GM21723 (cell line): Measurements from ENCODE around the gene DMTF1.
A peak's percentile ranks its signal among the peaks of the same experiment; 100 is the strongest.
"Not testable (repeated sequence)": the region's sequence is repeated elsewhere in the genome, so short reads cannot be mapped to it uniquely, and the experiment has no call there.

Experiments
- ATAC-seq: cut with Tn5 transposase; IDR thresholded peaks from one replicate; pipeline ENCODE4 v1.9.1; 2021; ENCODE audit warnings: mild to moderate bottlenecking, moderate library complexity; ENCODE audit not compliant: unreplicated experiment

Gene DMTF1

DNA sequence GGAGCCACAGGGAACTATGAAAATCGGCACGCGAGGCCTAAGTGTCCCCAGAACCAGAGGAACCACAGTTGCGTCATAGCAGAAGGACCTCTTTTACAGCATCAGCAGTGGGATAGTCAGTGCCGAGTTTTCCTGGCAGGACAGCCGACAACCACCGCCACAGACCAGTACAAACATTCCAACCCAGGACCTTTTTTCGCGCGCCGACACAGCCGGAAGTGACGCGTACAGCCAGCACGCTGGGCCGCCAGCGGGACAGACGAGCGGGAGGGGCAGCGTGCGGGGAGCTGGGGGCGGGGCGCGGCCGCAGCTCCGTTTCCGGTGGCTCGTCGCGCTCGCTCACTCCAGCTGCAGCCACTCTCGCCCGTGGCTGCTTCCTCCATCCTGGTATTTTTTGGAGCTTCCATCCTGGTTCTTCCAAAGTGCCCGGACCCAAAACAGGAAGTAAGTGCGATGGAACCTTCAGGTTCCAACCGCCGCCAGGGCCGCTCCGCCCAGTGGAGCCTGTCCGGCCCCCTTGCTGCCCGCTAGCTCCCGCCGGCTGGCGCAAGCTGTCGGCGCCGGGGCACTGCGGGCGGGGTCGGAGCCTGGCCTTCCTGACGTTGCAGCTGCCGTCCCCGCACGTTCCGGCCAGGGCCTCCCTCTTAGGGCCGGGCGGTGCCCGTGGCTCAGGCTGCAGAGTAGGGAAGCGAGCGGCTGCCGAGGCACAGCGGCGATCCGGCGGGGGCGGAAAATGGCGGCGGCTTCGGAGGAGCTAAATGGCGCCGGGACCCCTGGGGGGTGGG lies at the start of gene DMTF1:
DMTF1 (plus strand) TSS at position 342 of the 785 bp plus-strand sequence. CDS start 12,489 bp downstream, outside the sequence.
- ATAC-seq = peak; percentile 90

DNA sequence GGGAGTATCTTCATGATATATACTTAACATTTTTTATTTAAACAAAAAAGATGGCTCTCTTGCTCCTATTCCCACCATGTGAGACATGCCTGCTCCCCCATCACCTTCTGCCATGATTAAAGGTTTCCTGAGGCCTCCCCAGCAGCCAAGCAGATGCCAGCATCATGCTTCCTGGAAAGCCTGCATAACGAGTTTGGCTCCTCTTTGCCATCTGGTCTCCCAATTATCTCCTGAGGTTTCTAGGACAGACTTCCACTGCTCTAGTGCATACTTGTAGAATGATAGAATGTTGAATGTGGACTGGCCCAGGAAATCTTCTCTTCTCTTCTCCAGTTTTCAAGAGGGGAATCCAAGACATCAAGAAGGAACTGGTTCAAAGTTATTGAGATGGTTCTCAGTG lies 46.9 kb upstream of the DMTF1 start:
- no peak for ATAC-seq

DNA sequence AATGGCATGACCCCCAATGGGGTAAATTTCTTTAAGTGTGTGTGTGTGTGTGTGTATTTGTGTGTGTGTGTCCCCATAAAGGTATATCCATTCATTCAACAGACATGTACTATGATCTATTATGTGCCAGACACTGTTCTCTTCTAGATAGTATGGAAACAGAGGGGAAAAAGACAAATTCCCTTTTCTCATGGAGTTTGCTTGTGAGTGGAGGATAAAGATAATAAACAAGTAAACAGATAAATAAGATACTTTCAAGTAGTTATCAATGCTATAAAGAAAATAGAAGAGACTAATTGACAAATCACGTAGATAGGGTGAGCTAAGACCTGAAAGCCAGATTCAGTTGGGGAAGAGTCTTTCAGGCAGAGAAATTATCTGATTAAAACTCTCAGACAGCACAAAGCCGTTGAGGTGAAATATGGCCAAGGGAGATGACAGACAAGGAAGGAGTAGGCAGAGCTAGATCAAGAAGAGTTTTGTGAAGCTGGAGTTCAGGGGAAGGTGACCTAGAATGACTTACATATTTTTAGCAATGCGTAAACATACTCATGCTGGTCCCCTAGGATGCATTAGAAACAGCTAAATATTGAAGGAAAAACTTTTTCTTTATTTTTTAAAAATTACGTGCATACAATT lies 45.2 kb upstream of the DMTF1 start:
- no peak for ATAC-seq

GRCh38 chr7:87107949-87108776 lies 44.1 kb upstream of the DMTF1 start:
- no peak for ATAC-seq

DNA sequence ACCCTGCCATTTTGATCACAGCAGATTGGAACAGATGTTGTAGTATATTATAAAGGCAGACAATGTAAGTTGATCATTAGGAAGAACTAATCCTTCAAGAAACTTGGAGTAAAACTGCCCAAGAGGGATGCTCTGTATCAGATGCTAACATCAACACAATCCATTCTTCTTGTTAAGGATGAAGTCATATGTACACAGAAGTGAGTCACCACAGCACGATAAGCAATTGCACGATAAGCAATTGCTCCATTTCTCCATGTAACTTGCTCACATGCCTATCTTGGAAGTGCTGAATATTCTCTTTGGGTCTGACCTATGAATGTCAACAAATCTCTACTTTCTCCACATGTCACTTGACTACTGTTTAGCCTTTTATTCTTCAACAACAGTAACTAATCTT lies 41.5 kb upstream of the DMTF1 start:
- ATAC-seq = no peak

DNA sequence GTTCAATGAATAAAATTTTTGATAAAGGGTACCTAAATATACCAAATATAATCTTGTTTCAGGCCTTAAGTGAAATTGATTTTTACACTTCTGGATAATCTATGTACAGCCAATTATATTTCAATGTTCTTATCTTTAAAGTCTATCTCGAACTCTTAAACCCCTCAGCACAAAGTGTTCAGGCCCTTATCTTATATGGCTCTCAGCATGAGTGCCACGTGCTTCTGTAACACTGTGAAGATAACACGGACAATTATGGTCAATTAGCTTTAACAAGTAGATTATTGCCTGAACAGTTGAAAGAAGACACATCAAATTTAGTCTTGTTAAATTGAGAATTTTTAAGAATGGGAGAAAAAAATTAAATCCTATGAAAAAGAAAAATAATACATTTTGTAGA lies 40.4 kb upstream of the DMTF1 start:
- no peak for ATAC-seq

DNA sequence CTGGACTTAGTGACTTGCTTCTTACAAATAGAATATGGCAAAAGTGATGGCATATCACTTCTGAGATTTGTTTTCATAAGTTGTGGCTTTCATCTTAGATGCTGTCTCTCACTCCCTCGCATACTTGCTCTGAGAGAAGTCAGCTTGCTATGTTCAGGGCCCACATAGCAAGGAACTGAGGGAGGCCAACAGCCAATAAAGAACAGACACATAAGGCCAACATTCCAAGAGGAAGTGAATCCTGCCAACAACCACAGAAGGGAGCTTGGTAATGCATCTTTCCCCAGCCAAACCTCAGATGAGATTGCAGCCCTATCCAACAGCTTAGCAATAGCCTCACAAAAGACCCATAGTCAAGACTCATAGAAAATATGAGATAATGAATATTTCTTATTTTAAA lies 39.2 kb upstream of the DMTF1 start:
- no peak for ATAC-seq

DNA sequence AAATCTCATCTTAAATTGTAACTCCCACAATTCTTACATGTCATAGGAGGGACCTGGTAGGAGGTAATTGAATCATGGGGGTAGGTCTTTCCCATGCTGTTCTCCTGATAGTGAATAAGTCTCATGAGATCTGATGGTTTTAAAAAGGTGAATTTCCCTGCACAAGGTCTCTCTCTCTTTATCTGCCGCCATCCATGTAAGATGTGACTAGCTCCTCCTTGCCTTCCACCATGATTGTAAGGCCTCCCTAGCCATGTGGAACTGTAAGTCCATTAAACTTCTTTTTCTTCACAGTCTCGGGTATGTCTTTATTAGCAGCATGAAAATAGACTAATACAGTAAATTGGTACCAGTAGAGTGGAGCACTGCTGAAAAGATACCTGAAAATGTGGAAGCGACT lies 38.3 kb upstream of the DMTF1 start:
- not testable (repeated sequence) for ATAC-seq

DNA sequence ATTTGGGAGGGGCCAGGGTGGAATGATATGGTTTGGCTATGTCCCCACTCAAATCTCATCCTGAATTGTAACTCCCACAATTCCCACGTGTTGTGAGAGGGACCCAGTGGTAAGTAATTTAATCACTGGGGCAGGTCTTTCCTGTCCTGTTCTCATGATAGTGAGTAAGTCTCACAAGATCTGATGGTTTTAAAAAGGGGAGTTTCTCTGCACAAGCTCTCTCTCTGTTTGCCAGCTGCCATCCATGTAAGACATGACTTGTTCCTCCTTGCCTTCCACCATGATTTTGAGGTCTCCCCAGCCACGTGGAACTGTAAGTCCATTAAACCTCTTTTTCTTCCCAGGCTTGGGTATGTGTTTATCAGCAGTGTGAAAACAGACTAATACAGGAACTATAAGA lies 36.5 kb upstream of the DMTF1 start:
- ATAC-seq = not testable (repeated sequence)

GRCh38 chr7:87116315-87116714 lies 35.9 kb upstream of the DMTF1 start:
- no peak for ATAC-seq

DNA sequence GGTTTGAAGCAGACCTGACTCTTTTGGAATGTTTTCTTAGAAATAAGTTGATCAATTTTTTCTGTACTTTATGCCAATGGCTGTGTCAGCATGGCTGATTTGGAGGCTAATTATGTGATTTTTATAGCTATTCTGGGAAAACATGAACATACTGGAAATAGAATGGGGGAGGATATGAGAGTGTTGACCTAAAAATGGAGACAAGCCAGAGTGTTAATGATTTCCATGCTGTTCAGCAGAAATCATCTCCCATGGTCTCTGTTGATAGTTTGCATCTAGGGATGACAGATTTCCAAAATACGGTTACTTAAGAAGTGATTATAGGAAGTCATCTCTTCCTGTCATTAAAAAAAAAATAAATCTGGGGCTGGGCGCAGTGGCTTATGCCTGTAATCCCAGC lies 32.7 kb upstream of the DMTF1 start:
- ATAC-seq = no peak

- ATAC-seq = no peak
These were observed 29.1 kb upstream of the DMTF1 start for GRCh38 chr7:87123105-87123504.

GRCh38 chr7:87127019-87127418 lies 25.2 kb upstream of the DMTF1 start:
- peak; percentile 37 for ATAC-seq

DNA sequence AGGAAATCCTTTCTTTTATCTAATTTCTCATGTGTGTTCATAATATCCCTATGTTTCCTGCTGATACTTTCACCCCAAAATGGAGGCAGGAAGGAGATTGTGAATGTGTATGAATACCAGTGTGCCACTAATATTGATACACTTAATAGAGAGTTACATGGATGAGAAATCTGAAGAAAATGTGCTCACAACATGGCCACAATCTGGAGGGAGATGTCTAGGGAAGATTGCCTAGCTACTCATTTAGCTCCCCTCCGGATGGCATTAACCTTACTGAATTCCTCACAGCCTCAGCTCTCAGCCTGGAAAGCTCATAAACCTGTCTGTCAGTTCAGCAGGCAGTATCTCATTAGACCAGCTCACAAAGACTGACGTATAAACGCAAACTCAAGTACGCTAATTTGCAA lies 23.4 kb upstream of the DMTF1 start:
- no peak for ATAC-seq

GRCh38 chr7:87129332-87129731 lies 22.9 kb upstream of the DMTF1 start:
- ATAC-seq = no peak

DNA sequence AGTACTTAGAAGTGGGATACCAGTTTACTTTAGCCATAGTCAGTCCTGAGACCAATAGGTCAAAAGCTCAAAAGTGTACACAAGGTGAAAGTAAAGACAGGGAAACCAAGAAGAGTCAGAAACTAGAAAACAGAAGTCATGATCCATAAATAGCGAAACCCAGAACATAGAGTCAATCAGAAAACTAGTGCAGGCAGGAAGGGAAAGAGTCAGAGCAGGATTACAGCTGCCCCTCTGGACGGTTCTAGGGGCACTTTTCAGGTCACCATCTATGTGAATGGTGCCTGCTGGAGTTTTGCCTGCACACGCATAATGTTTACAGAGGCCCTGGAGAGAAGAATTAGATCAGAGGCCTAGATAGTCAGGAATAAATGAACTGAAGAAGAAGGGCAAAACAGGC lies 22.4 kb upstream of the DMTF1 start:
- ATAC-seq = peak; percentile 96

GRCh38 chr7:87131771-87132170 lies 20.5 kb upstream of the DMTF1 start:
- no peak for ATAC-seq

- ATAC-seq = no peak
These were observed 15.0 kb upstream of the DMTF1 start for GRCh38 chr7:87137271-87137670.

GRCh38 chr7:87139514-87139913 lies 12.7 kb upstream of the DMTF1 start:
- ATAC-seq = no peak

GRCh38 chr7:87140271-87140748 lies 11.9 kb upstream of the DMTF1 start:
- ATAC-seq = no peak

- ATAC-seq = peak; percentile 94
These were observed 8.0 kb upstream of the DMTF1 start for GRCh38 chr7:87144173-87144657.
